ENCODE measurements around the gene CBX8. TPM values are rescaled to one million over a fixed set of nuclear protein-coding genes. Genes with fewer than 3 reads are reported as not detected.

CBX8 gene
- total and polyA plus RNA-seq, 2 donors: 3.6 to 4.4 TPM

DNA sequence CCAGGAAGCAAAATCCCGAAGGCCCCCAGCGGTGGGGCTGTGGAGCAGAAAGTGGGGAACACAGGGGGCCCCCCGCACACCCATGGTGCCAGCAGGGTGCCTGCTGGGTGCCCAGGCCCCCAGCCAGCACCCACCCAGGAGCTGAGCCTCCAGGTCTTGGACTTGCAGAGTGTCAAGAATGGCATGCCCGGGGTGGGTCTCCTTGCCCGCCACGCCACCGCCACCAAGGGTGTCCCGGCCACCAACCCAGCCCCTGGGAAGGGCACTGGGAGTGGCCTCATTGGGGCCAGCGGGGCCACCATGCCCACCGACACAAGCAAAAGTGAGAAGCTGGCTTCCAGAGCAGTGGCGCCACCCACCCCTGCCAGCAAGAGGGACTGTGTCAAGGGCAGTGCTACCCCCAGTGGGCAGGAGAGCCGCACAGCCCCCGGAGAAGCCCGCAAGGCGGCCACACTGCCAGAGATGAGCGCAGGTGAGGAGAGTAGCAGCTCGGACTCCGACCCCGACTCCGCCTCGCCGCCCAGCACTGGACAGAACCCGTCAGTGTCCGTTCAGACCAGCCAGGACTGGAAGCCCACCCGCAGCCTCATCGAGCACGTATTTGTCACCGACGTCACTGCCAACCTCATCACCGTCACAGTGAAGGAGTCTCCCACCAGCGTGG, 12.4 kb downstream of the CBX8 start:
- Histone ChIP-seq H3K4me3 (ENCODE audit: low read depth, low read length) (no peak overlapping the region), H3K4me1 (ENCODE audit: insufficient read depth) (no peaks in the 10 kb centered on the region), H3K36me3 (ENCODE audit: insufficient read depth) (no peaks in the 10 kb centered on the region), H3K27ac (ENCODE audit: low read depth) (no peak overlapping the region)
- no peak for DNase-seq (ENCODE audit: extremely low spot score)
- 95% methylated on average over 31 of the region's 31 CpGs for WGBS

DNA sequence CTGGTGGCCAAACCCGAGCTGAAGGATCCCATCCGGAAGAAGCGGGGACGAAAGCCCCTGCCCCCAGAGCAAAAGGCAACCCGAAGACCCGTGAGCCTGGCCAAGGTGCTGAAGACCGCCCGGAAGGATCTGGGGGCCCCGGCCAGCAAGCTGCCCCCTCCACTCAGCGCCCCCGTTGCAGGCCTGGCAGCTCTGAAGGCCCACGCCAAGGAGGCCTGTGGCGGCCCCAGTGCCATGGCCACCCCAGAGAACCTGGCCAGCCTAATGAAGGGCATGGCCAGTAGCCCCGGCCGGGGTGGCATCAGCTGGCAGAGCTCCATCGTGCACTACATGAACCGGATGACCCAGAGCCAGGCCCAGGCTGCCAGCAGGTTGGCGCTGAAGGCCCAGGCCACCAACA, 13.0 kb downstream of the CBX8 start:
- Histone ChIP-seq H3K27ac (ENCODE audit: low read depth) (no peak overlapping the region), H3K36me3 (ENCODE audit: insufficient read depth) (no peaks in the 10 kb centered on the region), H3K4me3 (ENCODE audit: low read depth, low read length) (no peak overlapping the region), H3K4me1 (ENCODE audit: insufficient read depth) (no peaks in the 10 kb centered on the region)
- 96% methylated on average over 18 of the region's 18 CpGs for WGBS
- DNase-seq (ENCODE audit: extremely low spot score): no peak

DNA sequence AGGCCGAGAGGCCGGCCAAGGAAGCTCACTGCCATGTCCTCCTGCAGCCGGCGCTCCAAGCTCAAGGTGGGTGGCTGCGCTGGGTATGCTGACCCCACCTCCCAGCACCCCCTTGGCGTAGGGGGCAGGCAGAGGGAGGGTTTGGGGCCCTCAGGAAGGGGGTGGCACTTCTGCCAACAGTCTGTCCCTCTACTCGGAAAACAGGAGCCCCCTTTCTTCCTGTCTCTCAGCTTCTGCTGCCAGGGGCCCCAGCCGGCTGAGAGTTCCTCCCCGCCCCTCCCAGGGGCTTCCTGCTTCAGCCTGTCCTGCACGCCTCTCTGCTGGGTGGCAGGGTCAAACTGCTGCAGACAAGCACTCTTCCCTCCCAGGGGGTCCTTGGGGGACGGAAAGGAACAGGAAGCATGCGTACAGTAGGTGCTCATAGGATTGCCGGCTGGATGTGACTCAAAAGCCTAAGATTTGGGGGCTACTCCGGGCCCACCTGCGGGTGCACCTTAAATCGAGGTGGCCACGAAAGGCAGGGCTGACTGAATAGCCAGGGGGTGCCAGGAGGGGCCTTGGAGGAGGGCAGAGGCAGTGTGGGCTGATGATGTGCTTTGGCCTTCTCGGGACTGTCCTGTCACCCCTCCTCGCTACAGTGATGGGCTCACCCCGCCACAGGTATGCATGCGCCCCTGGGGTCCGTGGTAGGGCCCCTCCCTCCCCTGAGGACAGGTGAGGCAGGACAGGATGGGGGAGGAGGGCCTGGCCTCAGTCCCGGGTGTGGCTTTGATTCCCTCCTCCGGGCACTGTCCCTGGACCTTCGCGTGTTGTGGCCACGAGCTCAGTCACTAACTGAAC, 14.9 kb downstream of the CBX8 start:
- Histone ChIP-seq H3K4me3 (ENCODE audit: low read depth, low read length) (no peak overlapping the region), H3K4me1 (ENCODE audit: insufficient read depth) (no peaks in the 10 kb centered on the region), H3K36me3 (ENCODE audit: insufficient read depth) (no peaks in the 10 kb centered on the region), H3K27ac (ENCODE audit: low read depth) (no peak overlapping the region)
- no peak for DNase-seq (ENCODE audit: extremely low spot score)
- 86% methylated on average over 27 of the region's 27 CpGs for WGBS

DNA sequence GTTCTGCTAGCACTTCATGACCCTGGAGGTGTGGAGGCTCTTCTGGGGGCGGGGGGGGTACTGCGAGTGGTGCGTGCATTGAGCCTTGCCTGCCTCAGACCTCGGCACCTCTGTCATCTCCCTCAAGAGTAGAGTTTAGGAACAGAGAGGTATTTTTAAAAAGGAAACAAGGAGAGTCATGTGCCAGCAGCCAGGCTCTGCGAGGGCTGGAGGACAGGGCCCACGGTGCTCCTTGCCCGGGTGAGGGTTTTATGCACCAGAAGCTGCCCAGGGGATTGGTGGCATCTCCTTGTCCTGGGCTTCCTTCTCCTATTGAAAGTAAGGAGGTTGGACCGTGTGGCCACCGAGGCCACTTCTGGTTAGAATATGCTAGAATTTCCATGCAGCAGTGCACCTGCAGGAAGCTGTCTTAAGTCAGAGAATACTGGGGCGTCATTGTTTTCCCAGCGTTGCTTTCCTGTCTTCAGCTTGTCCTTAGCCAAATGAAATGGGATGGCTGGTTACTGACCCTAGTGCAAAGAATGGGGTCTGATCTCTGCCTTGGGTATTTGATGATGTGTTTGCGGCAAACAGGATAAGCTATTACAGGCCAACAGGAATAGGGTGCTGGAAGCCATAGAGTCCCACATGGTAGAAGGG, 15.7 kb downstream of the CBX8 start:
- Histone ChIP-seq H3K4me1 (ENCODE audit: insufficient read depth) (no peaks in the 10 kb centered on the region), H3K27ac (ENCODE audit: low read depth) (no peak overlapping the region), H3K36me3 (ENCODE audit: insufficient read depth) (no peaks in the 10 kb centered on the region), H3K4me3 (ENCODE audit: low read depth, low read length) (no peak overlapping the region)
- no peak for DNase-seq (ENCODE audit: extremely low spot score)
- 87% methylated on average over 12 of the region's 12 CpGs for WGBS

DNA sequence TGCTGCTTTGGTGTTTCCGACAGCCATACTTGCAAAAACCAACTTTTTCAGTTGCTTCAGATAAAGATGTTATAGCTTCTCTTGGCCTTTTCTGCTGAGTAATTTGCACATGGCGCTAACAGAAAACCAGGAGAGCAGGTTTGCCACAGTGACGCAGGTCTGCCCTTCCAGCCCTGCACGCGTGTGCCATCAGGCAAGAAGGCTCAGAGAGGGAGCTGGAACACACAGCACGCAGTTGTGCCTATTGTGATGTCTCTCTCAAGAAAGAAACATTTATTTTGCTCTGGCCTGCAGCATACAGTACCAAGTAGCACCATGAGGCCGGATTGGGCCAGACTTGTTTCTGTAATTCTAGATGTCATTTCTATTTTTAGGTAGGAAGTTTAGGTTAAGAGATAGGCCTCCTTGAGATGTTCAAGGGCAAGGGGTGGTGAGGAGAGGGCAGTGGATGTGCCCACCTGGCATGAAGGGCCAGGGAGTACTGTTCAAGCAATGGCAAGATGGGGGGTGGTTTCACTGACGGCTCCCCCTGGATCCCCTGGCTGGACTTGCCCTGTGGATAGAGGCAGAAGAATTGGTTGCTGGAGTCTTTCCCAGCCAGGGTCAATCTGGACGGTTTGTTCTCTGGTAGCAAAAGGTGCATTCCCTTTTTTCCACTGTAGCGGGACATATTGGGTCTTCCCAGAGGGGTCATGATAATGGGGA, 17.1 kb downstream of the CBX8 start:
- WGBS: 84% methylated on average over 10 of the region's 10 CpGs

DNA sequence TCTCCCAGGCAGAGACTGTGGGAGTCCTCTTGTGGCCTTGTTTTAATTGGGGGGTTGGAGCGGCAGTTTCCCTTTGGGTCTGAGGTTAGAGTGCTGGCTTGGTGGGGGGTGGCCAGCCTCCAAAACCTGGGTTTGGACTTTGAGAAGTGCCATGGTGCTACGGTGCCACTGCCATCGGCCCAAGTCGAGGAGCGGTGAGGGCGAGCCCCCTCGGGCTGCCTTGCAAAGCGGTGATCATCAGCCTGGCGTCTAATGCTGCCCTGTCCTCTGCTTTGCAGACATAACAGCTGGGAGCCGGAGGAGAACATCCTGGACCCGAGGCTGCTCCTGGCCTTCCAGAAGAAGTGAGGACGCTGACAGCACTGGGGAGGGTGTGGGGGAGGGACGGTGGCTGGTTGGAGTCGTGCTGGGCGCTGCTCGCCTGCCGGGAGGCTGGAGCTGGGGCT, 17.8 kb downstream of the CBX8 start:
- no peaks in the 10 kb centered on the region for H3K4me1 ChIP-seq (ENCODE audit: insufficient read depth)
- H3K4me3 ChIP-seq (ENCODE audit: low read depth, low read length): no peak overlapping the region
- WGBS: 33% methylated on average over 17 of the region's 17 CpGs
- DNase-seq (ENCODE audit: extremely low spot score): no peak
- no peaks in the 10 kb centered on the region for H3K36me3 ChIP-seq (ENCODE audit: insufficient read depth)
- H3K27ac ChIP-seq (ENCODE audit: low read depth): no peak overlapping the region

More for the DNA sequence above, 17.1 kb downstream of the CBX8 start:
- H3K27ac ChIP-seq (ENCODE audit: low read depth): no peak overlapping the region
- no peak for DNase-seq (ENCODE audit: extremely low spot score)
- H3K4me1 ChIP-seq (ENCODE audit: insufficient read depth): no peaks in the 10 kb centered on the region
- no peak overlapping the region for H3K4me3 ChIP-seq (ENCODE audit: low read depth, low read length)
- H3K36me3 ChIP-seq (ENCODE audit: insufficient read depth): no peaks in the 10 kb centered on the region

DNA sequence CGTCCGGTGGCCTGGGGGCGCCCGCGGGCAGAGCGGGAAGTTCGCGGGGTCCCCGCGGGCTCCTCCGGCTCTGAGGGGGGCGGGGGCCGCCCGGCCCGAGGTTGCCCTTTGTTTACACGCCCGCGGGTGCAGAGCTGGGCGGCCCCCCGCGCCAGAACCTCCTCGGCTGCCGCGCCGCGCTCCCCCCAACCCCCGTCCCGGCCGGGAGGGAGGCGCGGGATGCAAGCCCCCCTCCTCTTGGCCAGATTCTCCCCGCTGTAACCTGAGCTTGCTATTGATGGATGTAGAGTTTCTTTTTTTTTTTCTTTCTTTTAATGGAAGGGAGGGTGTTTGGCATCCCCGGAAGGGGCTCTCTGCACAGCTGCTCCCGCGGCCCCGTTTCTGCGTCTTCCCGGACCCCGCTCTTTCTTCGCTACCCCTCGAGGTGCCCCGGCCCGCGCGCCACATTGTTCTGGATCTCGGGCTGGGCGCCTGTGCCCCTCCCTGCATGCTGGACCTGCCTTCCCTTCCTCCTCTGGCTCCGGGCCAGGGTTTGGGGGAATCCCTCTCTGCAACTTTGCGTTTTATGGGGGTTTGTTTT, 18.3 kb downstream of the CBX8 start:
- DNase-seq (ENCODE audit: extremely low spot score): no peak
- H3K4me1 ChIP-seq (ENCODE audit: insufficient read depth): no peaks in the 10 kb centered on the region
- H3K36me3 ChIP-seq (ENCODE audit: insufficient read depth): no peaks in the 10 kb centered on the region
- H3K4me3 ChIP-seq (ENCODE audit: low read depth, low read length): peak overlapping the region; percentile 66
- H3K27ac ChIP-seq (ENCODE audit: low read depth): no peak overlapping the region
- WGBS: 2% methylated on average over 49 of the region's 49 CpGs

DNA sequence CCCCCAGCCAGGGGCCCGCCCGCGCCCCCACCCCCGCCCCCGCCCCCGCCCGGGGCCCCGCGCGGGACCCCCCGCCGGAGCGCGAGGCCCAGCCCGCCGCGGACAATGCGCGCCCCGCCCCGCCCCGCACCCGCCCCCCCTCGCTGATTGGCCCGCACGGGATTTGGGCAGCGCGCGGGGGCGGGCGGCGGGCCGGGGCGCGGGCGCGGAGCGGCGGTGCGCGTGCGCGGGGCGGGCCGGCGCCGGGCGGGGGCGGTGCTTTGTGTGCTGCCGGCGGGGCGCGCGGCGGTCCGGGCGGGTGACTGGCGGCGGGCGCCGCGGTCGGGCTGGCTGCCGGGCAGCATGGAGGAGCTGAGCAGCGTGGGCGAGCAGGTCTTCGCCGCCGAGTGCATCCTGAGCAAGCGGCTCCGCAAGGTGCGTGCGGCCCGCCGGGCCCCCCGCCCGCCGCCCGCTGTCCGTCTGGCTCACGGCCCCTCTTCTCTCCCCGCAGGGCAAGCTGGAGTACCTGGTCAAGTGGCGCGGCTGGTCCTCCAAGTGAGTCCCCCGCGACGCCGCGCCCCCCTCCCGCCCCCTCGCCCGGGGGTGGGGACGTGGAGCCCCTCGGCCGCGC, 18.9 kb downstream of the CBX8 start, which contains the start of gene CBX2:
Gene CBX2 (plus strand): TSS at position 255 of the 610 bp plus-strand sequence. CDS start 88 bp downstream, at position 343.
- peak within 1 kb of the TSS; percentile 66 for H3K4me3 ChIP-seq (ENCODE audit: low read depth, low read length)
- no peaks in the 10 kb centered on the region for H3K36me3 ChIP-seq (ENCODE audit: insufficient read depth)
- no peaks in the 10 kb centered on the region for H3K4me1 ChIP-seq (ENCODE audit: insufficient read depth)
- WGBS: 2% methylated on average over 96 of the region's 96 CpGs
- no peak within 1 kb of the TSS for H3K27ac ChIP-seq (ENCODE audit: low read depth)
- no peak for DNase-seq (ENCODE audit: extremely low spot score)

DNA sequence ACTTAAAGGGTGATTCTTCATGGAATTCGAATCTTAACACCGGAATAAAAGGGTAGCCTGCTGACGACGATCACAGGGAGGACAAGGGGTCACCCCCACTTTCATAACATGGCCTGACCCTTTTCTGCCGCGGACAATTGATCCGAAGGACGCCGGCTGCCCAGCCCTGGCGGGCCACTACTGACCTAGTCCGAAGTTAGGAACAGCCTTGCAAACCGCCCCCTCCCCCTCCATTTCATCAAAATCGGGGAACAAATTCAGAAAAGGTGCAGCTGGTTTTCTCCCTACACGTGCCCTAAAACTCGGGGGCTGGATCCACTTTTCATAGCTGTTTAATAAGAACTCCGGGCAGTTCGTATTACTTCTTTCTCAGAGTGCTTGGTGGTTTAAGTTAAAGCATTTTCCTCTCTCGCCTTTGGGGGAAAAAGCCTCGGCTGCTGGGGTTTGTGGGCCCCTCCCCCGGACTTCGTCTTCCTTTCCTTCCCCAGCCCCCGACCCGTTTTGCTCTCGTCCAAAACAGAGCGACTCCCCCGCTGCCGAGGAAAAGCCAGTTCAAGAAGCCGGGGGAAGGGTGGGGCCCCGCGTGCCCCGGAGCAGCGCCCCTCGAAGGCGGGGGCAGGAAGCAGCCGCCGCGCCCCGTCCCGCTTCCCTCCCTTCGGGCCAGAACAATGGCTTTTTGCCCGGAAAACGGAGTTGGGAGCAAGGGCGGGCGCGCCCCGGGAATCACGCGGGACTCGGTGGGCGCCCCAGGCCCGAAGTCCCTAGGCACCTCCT, 19.6 kb downstream of the CBX8 start:
- no peaks in the 10 kb centered on the region for H3K36me3 ChIP-seq (ENCODE audit: insufficient read depth)
- no peak overlapping the region for H3K27ac ChIP-seq (ENCODE audit: low read depth)
- H3K4me3 ChIP-seq (ENCODE audit: low read depth, low read length): peak overlapping the region; percentile 66
- WGBS: 6% methylated on average over 51 of the region's 51 CpGs
- no peak for DNase-seq (ENCODE audit: extremely low spot score)
- no peaks in the 10 kb centered on the region for H3K4me1 ChIP-seq (ENCODE audit: insufficient read depth)

DNA sequence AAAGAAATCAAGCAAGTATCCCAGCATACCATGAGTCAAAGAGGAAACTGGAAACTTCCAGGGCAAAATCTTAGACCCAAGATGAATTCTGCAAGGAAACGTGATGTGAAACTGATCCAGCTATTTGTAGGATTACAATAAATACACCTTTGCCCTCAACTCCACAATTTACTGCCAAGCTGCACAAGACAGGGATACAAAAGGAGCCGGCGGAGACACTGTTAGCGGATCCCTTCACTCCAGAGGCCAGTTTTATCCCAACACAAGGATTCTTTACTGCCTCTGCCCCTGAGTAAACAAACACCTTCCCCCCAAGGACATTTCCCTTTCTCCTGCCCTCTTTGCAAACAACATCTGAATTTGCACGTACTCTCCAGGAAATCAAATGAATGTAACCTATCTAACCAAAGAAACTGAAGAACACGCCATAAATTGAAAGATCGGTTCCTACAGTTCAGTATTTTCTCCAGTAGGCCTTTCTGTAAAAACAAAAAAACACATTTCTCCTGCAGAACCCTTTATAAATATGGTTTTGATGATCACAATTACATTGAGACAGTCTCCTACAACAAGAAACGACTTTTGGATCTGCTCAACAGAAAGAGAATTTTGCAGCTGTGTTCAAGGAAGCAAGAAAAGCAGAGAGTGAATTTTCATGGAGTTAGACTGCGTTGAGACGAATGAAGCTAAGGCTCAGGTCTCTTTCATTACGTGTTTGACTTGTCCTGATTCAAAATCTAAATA, 20.3 kb downstream of the CBX8 start:
- no peaks in the 10 kb centered on the region for H3K4me1 ChIP-seq (ENCODE audit: insufficient read depth)
- 70% methylated on average over 11 of the region's 11 CpGs for WGBS
- no peak overlapping the region for H3K27ac ChIP-seq (ENCODE audit: low read depth)
- no peak overlapping the region for H3K4me3 ChIP-seq (ENCODE audit: low read depth, low read length)
- H3K36me3 ChIP-seq (ENCODE audit: insufficient read depth): no peaks in the 10 kb centered on the region
- DNase-seq (ENCODE audit: extremely low spot score): no peak

DNA sequence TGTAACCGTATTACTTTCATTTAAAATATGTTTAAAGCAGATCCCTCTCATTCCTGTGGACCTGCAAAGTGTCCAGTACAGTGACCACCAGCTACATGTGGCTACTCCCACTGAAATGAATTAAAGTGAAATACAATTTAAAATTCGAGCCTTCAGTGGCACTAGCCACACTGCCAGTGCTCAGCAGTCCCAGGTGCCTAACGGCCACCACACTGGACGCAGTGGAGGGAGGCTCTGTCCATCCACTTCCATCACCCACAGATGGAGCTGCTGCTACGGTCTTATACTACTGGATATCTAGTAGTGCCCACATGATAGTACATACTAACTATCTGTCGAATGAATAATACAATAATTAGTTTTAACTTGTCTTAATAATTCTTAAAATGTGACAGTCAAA, 21.2 kb downstream of the CBX8 start:
- Histone ChIP-seq H3K4me3 (ENCODE audit: low read depth, low read length) (no peak overlapping the region), H3K4me1 (ENCODE audit: insufficient read depth) (no peaks in the 10 kb centered on the region), H3K27ac (ENCODE audit: low read depth) (no peak overlapping the region), H3K36me3 (ENCODE audit: insufficient read depth) (no peaks in the 10 kb centered on the region)
- DNase-seq (ENCODE audit: extremely low spot score): no peak
- WGBS: 78% methylated on average over 6 of the region's 6 CpGs

DNA sequence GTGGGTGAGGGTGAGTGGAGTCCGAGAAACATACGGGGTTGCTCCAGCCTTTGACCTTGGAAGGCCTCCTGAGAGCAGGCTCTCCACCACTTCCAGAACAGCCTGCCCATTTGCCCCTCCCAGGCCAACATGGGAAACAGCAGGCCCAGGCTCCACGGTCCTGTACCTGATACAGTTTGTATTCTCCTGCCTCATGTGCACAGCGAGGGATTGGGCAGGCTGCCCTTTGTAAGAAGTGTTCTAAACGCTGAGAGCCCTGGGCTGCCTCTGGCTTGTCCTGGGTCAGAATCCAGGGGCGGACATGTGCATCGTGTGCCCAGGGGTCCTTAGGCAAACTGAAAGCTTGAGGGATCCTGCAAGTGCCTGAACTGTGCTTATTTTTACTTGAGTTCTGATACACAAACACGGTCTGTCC, 22.3 kb downstream of the CBX8 start:
- H3K4me3 ChIP-seq (ENCODE audit: low read depth, low read length): no peak overlapping the region
- no peak overlapping the region for H3K27ac ChIP-seq (ENCODE audit: low read depth)
- DNase-seq (ENCODE audit: extremely low spot score): no peak
- H3K4me1 ChIP-seq (ENCODE audit: insufficient read depth): no peaks in the 10 kb centered on the region
- 85% methylated on average over 8 of the region's 8 CpGs for WGBS
- H3K36me3 ChIP-seq (ENCODE audit: insufficient read depth): no peaks in the 10 kb centered on the region
